DMS53 treated with DMSO at 0.1 percent for 48 hours (cell line): ENCODE measurements around the gene FGF7.
"Not testable (repeated sequence)": the region's sequence is repeated elsewhere in the genome, so short reads cannot be mapped to it uniquely, and the experiment has no call there.

Experiments used
- DNase-seq: peaks from one replicate; lab custom pipeline; 2025; ENCODE audit not compliant: unreplicated experiment; lab: John Stamatoyannopoulos, UW

The FGF7 gene, protein sequence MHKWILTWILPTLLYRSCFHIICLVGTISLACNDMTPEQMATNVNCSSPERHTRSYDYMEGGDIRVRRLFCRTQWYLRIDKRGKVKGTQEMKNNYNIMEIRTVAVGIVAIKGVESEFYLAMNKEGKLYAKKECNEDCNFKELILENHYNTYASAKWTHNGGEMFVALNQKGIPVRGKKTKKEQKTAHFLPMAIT

DNA sequence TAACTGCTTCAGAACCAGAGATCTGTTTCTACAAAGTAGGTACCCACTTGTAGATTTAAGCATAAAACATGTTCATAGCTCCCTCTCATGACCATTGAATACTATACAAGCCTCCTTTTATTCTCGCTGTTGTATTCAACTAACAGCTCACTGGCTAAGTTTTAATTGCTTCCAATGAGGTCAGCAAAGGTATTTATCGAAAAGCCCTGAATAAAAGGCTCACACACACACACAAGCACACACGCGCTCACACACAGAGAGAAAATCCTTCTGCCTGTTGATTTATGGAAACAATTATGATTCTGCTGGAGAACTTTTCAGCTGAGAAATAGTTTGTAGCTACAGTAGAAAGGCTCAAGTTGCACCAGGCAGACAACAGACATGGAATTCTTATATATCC, at the start of gene FGF7:
Gene FGF7, plus strand, starts transcription at position 222 of the 400 bp plus-strand sequence. CDS start 1,056 bp downstream, outside the sequence.
- no peak for DNase-seq

DNA sequence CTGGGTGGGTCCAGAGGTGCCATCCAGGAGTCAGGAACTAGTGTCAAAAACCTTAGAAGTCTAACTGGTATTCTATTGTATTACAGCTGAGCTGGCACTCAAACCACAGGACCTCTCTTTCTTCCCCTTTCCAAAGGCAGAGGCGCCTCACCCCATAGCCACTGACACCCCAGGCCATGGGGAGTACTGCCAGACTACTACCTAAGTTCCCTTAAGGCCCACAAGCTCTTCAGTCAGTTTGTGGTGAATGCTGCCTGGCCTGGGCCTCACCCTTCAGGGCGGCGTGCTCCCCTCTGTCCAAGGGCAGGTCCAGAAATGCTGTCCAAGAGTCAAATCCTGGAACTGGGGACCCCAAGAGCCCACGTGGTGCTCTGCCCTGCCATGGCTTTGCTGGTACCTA, 43.0 kb upstream of the FGF7 start:
- no peak for DNase-seq

DNA sequence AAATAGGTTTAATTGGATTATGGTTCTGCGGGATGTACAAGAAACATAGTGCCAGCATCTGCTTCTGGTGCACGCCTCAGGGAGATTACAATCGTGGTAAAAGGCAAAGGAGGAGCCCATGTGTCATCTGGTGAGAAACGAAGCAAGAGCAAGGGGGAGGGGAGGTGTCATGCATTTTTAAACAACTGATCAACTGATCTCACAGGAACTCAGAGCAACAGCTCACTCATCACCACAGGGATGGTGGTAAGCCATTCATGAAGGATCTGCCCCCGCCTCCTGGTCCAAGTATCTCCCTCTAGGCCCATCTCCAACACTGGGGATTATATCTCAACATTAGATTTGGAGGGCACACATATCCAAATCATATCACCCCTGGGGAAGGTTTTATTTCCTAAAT, 42.1 kb upstream of the FGF7 start:
- no peak for DNase-seq

DNA sequence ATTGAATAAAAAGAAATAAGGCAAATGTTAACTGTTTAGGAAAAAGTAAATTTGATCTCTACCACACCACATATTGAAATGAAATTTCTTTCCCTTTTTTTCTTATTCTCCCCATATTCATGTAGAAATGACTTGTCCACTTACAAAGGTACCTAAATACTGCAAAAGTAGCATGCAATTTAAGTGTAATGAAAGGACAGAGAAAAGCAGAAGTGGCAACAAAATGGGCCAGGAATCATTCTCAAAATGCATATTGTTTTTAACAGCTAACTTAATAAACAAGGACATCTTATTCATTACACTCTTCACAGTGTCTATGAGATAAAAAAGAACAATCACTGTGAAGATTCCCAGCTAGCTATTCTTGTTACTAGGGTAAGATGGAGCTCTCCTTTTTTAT, 40.6 kb upstream of the FGF7 start:
- DNase-seq = no peak

DNA sequence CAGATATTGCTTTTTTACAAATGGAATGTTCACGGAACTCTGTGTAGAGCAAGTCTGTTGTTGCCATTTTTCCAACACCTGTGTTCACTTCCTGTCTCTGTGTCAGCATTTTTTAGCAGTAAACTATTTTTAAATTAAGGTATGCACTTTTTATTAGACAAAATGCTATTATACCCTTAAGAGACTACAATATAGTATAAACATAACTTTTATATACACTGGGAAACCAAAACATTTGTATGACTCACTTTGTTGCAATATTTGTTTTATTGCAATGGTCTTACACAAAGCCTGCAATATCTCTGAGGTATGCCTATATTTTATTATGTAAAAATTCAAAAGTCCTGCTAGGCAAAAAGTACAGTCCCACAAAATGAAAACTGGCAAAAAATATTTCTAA, 39.8 kb upstream of the FGF7 start:
- DNase-seq = no peak

DNA sequence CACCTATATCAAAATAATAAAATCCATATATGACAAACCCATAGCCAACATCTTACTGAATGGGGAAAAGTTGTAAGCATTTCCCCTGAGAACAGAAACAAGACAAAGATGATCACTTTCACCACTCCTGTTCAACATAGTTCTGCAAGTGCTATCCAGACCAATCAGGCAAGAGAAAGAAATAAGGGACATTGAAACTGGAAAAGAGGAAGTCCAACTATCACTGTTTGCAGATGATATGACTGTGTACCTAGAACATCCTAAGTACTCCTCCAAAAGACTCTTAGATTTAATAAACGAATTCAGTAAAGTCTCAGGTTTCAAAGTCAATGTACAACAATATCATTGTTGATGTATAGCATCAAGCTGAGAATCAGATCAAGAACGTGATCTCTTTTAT, 35.6 kb upstream of the FGF7 start:
- no peak for DNase-seq

DNA sequence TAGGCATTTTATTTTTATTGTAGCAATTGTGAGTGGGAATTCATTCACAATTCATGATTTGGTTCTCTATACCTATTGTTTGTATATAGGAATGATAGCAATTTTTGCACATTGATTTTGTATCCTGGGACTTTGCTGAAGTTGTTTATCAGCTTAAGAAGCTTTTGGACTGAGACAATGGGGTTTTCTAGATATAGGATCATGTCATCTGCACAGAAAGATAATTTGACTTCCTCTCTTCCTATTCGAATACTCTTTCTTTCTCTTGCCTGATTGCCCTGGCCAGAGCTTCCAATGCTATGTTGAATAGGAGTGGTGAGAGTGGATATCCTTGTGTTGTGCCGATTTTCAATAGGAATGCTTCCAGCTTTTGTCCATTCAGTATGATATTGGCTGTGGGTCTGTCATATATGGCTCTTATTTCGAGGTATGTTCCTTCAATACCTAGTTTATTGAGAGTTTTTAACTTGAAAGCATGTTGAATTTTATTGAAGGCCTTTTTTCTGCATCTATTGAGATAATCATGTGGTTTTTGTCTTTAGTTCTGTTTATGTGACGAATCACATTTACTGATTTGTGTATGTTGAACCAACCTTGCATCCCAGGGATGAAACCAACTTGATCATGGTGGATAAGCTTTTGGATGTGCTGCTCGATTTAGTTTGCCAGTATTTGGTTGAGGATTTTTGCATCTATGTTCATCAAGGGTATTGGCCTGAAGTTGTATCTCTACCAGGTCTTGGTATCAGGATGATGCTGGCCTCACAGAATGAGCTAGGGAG, 20.3 kb upstream of the FGF7 start:
- not testable (repeated sequence) for DNase-seq

DNA sequence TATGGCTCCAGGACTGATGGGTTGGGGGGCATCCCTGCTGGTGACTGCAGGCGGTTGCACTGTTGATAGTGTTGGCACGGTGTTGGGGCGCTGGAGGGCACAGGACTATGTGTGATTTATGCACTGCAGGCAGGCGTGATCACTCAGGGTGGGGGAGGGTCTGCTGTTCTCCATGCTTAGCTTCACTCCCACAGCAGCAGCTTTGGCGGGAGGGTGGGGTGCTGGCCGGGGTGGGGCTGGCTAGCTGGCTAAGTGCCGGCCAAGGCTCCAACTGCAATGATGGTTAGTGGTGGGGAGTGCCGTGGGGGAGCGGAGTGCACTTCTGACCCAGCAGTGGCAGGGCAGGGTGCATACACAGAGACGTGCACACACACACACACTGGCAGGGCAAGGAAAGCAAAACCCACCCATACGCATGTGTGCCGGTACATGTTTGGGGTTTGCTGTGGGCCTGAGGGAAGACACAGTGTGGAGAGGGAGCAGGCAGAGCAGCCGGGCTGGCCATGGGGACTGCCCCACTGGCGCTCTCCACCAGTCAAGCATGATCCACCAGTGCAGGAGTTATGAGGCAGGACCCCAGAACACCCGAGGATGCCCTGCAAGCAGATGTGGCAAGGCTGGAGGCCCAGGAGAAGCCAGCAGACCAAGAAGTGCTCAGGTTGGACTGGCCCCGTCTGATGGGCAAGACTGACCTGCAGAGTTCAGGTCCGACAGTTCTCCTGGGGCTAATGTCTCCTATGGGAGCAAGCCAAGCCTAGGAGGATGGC, 16.5 kb upstream of the FGF7 start:
- no peak for DNase-seq

DNA sequence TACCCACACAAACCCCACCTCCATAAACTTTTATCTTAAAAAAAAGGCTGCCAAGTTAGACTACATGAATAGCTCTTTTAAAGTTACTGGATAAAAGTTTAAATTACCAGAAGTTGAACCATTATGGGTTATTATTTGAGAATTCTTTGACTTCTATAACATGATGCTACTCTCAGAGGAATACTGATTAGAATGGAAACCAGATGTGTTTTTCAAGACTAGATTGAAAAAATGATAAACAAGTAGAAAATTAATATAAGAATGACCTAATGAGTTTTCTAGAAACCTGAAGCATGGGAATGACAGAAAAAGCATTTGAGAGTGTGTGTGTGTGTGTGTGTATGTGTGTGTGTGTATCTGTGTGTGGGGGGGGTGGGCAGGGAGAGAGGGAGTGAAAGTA, 12.4 kb upstream of the FGF7 start:
- no peak for DNase-seq

DNA sequence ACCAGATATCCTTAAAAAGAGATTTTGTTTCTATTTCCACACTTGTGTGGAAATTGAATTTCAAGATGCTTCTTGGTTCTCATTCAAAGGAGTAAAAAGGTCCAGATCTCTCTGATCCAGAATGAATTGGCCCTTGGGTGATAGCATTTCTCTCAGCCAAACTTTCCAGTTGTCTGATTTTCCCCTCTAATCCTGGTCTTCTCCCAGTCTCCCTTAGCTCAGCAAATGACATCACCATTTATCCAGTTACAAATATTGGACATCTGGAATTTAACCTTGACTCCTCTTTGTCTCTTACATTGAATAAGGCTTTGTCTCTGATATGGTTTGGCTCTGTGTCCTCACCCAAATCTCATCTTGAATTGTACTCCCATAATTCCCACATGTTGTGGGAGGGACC, 10.2 kb upstream of the FGF7 start:
- no peak for DNase-seq

DNA sequence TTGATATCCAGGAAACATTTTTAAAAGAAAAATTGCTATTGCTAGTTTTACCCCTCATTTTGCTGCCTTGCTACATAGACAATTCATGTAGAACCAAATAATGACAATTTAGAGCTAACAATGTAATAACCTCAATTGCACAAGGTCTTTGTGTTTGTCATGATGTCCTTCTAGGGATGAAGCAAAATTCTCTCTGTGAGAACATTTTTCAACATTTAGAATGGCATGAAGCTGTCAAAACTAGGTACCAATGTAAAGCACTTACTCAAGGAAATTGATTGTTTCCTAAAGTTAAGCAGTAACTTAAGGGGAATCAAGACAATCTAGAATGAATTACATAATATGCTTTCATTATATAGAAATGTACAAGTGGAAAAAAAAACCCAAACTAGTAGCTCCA, 7.9 kb upstream of the FGF7 start:
- no peak for DNase-seq

DNA sequence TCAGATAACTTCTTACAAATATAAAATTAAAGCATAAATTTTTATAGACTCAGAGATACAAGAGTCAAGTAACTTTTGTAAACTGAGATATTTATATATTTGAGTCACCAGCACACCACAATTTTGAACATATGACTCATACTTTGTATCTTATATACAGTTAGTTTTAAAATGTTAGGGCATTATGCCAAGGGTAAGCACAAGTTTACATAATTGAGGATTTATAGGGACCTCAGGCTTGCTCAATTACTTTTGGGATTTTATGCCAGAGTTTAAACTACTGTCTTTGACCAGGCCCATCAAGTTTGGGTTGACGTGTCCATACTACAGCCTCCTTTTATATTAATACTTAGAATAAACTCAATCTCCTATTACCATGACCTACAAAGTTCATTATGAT, 7.4 kb upstream of the FGF7 start:
- DNase-seq = no peak

DNA sequence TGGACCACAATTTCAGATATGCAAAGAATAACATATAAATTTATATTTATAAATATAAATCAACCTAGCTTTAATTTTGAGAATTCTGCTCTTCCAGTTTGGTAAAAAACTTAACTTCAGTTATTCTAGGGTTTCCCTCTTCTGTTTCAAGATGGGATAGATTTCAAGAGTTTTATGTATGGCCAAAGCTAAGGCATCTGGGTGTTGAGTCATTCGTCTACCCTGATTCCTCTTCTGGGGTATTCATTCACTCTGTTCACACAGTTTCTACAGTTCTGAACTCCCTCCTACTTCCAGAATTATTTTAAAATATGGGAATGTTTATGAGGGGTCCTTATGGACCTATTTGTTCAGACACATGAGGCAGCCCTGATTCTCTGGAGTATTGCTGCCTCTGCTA, 4.2 kb upstream of the FGF7 start:
- no peak for DNase-seq

DNA sequence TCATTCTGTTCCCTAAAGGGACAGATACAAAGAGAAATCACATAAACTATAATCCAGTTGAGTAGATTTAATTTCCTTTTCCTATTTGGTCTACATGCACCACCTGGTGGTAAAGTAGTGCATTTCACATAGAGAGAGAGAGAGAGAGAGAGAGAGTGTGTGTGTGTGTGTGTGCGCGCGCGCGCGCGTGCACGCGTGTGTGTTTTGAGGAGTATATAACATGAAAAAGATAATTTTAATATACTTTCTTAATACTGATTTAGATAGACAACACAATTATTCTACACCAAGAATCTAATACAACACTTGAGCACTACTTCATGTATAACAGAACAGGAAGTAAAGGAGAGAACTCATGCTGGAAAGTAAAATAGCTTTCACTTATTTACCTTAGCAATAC, 1.1 kb upstream of the FGF7 start:
- DNase-seq = peak; percentile 50

DNA sequence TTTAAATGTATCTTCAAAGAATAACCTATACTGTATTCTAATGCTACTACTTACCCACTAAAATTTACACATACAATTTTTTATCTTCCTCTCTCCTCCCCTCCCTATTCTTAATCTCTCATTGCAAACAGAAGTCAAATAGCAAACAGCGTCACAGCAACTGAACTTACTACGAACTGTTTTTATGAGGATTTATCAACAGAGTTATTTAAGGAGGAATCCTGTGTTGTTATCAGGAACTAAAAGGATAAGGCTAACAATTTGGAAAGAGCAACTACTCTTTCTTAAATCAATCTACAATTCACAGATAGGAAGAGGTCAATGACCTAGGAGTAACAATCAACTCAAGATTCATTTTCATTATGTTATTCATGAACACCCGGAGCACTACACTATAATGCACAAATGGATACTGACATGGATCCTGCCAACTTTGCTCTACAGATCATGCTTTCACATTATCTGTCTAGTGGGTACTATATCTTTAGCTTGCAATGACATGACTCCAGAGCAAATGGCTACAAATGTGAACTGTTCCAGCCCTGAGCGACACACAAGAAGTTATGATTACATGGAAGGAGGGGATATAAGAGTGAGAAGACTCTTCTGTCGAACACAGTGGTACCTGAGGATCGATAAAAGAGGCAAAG, 984 bp downstream of the FGF7 start:
- DNase-seq = no peak

DNA sequence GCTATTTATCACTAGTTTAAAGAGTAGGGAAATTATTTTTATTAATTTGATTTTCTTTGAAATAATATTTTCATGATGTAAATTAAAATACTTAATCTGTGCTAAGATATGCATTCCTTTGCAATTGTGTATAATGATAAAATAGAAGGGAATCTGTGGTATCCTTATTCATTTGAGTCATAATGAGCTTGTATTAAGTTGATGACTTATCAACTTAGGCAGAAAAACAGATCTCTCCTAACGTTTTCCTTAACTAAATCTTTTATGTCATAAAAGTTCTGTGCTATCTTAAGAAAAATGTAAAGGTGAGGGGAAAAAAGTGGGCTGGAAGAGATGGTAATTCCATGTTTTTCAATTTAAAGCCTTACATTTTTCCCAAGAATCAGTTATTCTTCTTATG, 1.9 kb downstream of the FGF7 start:
- DNase-seq = no peak

DNA sequence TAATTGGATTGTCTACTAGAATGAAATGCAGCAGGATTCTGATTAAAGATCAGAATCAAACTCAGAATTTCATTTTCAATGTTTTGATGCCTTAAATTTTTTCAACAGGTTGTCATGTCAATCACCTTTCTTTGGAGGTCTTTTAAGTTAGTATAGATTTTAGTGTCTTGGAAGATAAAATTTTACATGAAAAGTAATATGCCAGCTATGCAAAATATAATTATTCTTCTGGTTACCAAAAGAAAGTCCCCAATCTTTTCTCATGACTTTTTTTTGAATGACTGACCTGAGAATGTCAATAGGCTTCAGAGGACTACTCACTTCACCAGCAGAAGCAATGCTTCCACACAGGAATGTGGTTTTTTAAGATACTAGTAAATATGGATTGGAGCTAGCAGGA, 4.3 kb downstream of the FGF7 start:
- DNase-seq = no peak

DNA sequence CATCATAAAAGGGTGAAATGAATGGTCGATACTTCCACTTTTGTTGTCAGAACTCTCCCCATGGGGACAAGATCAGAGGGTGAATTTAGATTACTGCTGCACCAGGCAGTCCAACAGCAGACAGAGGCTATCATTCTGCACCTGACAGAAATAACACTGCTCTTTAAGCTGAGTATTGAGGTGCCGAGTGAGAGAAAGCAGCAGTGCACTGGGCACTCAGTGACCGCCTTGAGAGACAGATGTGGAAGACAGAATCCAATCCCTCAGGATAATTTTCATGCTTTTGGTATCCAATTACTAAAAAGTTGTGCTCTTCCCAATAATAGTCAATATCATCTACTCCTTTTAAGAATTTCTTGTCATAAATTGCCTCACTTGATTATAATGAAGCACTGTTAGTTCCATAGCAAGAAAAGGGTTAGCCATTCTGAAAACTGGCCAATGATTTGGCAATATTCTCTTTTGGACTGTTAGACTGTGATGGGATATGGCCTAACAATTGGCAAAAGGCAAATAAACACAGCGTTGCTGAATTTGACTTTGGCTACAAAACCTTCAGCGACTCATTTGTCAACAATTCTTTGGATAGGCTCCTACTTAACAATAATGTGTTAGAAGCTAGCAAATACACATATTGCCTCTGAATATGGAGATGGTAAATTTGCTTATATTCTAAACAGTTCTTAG, 5.5 kb downstream of the FGF7 start:
- no peak for DNase-seq

DNA sequence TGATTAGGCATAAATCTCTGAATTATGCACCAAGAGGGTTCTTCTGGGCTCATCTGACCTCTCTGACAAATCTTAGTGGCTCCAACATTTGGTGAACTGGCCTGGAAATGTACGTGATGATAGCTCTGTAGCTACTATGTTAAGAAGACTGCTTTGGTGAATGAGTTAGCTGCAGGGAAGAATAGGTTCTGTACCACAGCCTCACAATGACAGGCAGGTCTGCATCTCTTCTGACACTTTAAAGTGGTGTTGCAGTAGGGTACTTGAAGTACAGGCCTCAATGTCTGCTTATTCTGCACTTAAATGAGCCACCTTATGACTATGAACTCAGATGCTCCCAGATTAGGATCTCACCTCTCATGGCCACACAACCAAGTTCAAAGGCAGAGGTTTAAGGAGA, 7.0 kb downstream of the FGF7 start:
- DNase-seq = no peak

DNA sequence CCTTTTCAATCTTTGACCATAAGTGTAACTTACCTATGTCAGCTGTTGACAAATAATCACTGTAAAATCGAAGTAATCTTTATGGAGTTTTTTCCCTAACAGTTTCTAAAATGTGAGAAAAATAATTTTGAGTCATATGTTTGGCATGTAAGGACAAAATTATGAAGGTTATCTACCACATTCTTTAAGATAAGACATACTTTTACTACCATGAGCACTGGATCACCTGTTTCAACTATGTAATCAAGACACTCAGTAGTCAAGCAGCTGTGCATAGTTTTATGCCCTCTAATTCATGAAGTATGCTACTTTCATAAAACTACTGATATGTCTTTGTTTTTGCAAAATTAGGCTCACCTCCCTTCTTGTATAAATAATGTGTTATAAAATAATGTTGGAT, 12.1 kb downstream of the FGF7 start:
- no peak for DNase-seq

DNA sequence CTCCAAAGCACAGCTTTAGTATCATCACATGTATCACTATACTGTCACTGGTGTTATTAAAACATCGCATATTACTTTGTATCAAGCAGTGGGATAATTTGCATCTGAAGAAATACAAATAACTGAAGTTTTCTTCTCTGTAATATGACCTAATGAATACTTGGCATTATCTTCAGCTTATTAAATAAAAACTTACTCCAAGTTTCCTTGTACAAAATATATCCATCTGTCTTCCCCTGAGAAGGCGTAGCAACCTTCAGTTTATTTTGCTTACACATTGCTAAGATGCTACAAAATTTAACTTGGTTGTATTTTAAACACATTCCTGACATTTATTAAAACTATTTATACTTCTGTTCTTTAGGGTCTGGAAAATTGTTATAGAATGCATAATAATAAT, 13.7 kb downstream of the FGF7 start:
- DNase-seq = no peak
